ENCODE results near the gene SHBG.

SHBG gene

DNA sequence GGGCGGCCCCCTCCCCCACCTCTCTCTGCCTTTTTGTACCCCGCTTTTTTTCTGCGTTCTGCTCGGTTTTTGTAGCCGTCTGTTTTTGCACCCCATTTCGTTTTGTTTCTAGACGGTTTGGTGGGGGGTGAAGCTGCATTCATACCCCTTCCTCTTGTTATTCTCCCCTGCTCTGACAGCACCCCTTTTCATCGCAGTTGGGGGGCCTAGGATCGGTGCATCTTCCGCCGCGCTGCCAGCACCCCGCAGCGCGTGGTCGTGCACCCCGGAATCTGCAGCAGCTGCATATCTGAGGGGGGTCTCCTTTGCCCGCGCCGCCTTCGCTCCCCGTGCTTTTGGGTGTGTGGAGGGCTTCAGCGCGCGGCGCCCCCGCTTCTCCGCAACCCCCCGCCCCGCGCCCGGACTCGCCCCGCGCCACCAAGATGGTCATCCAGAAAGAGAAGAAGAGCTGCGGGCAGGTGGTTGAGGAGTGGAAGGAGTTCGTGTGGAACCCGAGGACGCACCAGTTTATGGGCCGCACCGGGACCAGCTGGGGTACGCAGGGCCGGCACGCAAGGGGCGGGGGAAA is 21.2 kb downstream of the SHBG start:
- no peak for DNase-seq

DNA sequence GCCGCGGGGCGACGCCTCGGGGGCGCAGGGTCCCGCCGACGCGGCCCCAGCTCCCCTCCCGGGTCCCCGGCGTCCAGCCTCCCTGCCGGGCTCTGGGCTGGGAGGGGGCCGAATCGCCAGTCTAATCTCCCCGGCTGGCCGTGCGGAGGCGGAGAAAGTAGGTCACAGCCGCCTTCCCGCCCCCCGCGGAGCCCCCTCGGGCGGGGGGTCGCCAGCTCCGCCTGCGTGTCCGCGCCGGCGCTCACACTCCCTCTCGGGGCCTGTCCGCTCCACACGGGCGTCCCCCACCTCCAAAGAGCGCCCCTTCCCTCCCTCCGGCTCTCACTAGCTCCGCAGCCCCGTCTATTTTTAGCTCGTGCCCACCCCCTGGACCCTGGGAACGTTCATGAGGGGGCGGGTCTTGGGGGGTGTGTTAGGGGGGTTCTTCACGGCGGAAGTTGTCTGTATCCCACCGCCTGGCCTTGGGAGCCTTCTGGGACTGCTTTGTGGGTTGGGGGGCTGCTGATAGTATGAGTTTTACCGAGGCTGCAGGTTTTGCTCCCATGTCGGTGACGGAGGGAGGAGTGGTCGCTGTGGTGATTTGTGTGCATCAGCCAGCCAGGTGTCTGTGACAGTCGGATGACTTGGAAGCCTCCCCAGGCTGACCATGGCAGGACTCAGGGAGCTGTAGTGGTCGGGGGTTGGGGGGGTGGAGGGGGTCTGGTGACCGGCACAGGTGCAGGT is 21.9 kb downstream of the SHBG start:
- peak; percentile 72 for DNase-seq

DNA sequence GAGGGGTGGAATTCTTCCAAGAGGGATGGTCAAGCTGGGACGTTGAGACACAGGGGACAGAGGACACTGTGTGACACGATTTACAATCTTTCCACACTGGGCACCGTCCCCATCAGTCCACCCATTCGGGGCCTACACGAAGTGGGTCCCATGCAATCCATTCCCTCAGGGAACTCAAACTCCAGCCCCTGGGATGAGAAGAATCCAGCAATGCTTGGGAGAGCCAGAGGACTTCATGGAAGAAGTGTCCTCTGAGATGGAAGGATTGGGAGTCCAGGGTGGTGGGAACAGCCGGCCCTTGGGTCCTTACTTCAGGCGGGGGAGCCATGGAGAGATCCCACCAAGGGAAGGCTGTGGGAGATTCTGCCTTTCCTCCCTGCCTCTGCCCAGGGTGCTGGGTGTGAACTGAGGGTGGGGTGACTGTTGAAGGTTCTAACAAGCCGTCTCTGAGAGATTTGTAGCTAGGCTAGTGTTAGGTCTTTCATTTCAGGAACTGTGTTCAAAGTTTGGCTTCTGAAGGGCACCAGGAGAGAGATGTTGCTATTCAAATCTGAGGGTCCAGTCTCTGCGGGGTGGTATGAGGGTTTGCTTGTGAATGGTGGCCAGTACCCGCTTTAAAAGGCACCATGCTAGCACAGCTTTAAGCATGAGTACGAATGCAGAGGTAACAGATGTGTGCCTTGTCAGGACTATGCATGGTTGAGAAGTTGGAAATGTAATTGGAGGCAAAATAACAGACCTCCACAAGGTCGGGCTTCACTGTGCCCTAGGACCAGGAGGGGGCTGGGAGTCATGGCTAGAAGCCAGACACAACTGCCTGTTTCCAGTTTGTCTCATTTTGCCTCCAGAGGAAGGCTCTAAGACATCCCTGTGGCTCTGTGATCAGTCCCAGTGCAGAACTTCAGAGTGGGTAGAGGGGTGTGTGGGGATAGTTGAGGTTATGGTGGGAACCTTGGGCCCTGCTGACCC is 22.7 kb downstream of the SHBG start:
- DNase-seq = no peak

DNA sequence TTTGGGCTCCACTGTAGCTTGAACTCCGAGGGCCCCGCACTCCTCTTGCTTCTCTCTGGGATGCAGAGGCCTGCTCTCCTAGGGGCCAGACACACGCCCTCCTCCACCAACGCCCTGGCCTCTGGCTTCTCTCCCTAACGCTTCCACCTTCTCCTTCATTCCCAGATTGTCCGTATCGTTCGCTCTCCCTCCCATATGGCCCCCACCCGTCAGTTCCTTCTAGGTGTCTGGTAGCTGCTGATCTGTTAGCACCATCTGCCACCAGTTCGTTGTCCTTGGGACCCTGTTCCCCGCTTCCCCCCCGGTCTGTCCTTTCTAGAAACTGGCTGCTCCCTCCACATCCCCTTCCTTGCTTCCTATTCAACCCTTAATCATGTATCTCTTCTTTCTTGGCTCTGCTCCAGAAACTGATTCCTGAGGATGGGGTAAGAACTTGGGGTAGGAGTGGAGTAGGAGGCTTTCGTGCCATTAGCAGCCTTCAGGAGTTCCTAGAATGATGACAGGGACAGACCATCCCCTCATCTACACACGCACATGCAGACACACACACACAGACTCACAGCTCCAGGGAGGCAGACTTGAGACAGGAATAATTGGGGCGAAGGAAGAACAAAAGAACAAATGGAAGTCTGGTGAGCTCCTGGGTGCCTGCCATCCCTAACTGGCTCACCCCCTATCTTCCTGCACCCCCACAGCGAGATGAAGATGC is 25.1 kb downstream of the SHBG start:
- no peak for DNase-seq

DNA sequence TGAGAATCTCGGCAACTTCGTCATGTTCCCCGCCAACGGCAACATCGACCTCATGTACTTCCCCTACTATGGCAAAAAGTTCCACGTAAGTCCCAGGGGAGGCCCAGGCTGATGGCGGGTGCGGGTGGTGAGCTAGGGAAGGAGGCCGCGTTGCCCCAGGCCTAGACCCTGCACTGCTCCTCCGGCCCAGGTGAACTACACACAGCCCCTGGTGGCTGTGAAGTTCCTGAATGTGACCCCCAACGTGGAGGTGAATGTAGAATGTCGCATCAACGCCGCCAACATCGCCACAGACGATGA is 25.6 kb downstream of the SHBG start:
- no peak for DNase-seq

DNA sequence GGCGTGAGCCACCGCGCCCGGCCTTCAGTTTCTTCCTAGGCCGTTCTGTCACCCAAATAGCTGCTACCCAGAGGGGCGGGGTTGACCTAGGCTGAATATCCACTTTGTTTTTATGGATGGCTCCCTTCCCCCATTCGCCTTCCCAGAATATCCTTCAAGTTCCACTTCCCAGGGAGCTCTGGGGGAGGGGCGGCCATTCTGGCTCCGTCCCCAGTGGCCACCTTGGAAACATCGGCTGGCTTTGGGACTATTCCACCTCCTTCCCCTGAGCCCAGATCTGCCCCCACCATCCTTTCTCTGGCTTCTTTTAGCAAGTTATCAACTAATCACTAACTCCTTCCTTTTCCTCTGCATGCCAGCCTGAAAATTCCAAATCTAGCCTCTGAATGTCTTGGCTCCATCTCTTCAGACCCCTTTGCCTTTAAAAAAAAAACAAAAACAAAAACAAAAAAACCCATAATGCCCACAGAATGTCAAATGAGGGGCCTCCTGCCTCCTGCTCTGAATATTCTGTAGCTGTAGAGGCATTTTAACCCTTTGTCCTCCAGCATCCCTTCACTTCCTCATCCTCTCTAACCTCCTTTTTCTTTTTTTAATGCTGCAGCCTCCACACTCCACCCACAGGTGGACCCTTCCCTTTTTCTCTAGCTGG is 27.1 kb downstream of the SHBG start:
- peak; percentile 51 for DNase-seq

DNA sequence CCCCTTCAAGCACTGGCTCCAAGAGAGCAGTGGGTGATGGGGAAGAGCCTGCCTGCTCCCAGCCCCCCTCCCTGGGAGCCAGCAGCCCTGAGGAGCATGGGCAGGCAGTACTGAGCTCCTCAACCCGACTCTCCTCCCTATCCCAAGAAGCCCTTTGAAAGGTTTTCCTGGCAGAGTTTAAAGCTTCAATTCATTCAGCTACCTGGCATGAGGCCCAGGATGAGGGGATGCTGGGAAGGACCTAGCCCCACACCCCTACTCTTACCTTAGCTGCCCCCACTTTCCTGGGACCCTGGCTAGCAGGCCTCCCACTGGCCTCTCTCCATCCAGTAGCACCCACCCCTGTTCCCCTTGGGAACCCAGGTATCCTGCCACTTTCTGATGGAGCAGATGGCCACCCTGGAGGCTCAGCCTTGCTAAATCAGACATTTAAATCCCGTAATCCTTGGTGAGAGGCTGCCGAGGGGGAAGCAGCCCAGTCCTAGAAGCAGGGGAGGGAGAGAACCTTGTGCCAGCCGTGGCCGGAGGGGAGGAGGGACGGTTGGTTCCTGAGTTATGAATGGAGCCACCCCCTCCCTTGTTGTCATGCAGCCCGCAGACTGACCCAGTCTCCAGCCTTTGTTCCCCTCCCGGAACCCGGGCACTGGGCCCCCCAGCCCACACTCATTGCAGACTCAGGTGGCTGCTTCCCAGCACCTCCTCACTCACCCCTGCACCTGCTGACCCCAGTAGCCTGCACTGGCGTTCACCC is 37.9 kb downstream of the SHBG start:
- DNase-seq = peak; percentile 54

DNA sequence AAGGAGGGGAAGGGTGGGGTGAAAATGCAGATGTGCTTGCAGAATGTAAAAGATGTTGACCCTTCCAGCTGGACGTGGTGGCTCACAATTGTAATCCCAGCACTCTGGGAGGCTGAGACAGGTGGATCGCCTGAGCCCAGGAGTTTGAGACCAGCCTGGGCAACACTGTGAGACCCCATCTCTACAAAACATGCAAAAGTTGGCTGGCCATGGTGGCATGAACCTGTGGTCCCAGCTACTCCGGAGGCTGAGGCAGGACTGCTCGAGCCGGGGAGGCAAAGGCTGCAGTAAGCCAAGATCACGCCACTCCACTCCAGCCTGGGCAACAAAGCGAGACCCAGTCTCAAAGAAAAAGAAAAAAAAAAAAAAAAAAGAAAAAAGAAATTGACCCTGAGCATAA is 38.5 kb downstream of the SHBG start:
- DNase-seq = no peak

DNA sequence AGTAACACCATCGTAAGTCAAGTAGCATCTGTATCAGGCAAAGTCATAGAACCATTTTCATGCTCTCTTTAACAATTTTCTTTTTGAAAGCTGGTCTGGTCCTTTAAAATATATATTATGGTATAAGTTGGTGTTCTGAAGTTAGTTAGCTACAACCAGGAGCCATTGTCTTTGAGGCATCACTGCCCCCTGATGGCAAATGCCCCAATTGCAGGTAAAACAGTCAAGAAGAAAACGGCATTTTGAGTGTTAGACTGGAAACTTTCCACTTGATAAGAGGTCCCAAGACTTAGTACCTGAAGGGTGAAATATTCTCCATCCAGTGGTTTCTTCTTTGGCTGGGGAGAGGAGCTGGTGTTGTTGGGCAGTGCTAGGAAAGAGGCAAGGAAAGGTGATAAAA is 43.3 kb downstream of the SHBG start:
- DNase-seq = no peak

DNA sequence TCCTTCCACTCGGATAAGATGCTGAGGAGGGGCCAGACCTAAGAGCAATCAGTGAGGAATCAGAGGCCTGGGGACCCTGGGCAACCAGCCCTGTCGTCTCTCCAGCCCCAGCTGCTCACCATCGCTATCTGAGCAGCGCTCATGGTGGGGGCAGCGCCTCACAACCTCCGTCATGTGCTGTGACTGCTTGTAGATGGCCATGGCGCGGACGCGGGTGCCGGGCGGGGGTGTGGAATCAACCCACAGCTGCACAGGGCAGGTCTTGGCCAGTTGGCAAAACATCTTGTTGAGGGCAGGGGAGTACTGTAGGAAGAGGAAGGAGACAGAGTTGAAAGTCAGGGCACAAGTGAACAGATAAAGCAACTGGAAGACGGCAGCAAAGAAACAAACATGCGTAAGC is 45.0 kb downstream of the SHBG start:
- DNase-seq = no peak

DNA sequence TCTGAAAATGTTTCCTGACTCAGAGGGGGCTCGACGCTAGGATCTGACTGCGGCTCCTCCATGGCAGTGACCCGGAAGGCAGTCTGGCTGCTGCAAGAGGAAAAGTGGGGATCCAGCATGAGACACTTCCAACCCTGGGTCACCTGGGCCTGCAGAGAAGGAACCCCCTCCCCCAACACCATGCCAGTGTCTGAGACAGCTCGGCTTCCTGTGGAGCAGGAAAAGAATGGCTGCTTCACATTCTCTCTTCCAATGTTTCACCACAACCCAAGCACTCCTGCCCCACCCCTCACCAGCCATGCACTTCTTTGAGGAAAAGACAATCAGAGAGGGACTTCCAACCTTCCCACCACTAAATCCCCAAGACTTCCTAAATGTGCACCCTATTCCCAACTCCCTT is 46.6 kb downstream of the SHBG start:
- DNase-seq = no peak

DNA sequence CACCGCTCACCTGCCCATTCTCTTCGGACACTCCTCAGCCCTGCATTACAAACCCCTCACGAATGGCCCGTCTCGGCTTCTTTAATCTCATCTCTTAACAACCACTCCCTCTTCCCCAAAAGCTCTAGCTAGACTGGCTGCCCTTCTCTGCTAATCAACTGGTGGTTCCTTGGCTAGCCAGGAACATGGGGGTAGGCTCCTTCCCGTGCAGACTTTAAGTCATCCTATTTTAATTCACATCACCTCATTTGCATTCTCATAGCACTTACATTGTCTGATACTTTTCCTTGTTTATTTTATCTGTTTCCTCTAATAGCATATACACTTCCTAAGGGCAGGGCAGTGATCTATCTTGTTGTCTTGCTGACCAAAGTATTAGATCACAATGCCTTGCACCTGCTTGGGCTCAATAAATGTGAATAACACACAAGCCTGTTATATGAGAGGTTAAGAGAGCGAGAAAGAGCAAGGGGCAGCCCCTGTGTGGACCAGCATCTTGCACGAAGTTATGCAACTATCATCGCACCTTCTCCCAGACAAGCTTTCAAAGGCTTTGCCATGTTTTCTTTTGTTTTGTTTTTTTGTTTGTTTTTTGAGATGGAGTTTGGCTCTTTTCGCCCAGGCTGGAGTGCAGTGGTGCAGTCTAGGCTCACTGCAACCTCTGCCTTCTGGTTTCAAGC is 47.6 kb downstream of the SHBG start:
- DNase-seq = no peak

Measured in right hindlimb (tissue), 1 donor.